T follicular helper cell (primary cell): Measurements from ENCODE around the gene ERICH6.
"Not testable (repeated sequence)": the region's sequence is repeated elsewhere in the genome, so short reads cannot be mapped to it uniquely, and the experiment has no call there.

Source experiments
- DNase-seq: peaks from one replicate; pipeline ENCODE4 v3.0.0-alpha.2; 2020; ENCODE audit warnings: low read depth

The ERICH6 gene

DNA sequence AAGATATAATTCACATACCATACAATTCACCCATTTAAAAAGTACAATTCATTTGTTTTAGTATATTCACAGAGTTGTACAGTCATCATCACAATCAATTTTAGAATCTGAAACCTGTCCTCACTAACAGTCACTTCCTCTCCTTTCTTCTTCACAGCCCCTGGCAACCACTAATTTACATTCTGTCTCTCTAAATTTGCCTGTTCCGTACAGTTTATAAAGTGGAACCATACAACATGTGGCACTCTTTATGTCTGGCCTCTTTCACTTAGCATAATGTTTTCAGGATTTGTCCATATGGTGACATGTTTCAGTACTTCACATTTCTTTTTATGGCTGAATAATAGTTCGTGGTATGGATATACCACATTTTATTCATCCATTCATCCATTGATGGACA lies 22.7 kb downstream of the ERICH6 start:
- no peak for DNase-seq

DNA sequence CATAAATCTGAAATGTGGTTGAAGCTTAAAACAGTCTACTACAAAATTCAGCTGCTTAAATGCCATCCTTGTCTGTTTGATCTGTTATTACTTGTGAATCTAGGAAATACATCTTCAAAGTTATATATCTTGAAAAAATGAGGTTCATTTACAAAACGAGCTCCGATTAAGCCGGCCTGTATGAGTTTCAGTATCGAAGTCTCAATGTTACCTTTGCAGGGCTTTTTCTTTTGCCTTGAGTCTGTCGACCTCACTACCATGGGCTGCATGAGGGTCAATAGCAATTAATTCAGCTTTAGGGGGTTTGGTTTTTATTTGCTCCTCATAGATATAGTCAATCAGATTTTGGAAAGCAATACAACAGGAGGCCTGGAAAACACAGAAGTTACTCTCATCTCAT lies 23.2 kb downstream of the ERICH6 start:
- DNase-seq, result no peak

DNA sequence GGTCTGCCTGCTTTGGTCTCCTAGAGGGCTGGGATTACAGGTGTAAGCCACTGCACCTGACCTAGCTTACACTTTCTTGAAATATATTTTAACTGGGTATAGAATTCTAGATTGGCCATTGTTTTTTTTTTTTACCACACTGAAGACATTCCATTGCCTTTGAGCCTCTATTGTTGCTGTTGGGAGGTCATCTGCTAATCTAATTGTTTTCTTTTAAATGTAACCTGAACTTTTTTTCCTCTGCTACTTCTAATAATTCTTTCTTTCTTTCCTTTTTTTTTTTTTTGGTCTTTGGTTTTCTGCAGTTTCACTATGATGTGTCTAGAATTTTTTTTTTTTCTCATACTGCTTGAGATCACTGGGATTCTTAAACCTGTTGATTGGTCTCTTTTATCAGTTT lies 28.1 kb downstream of the ERICH6 start:
- no peak for DNase-seq

DNA sequence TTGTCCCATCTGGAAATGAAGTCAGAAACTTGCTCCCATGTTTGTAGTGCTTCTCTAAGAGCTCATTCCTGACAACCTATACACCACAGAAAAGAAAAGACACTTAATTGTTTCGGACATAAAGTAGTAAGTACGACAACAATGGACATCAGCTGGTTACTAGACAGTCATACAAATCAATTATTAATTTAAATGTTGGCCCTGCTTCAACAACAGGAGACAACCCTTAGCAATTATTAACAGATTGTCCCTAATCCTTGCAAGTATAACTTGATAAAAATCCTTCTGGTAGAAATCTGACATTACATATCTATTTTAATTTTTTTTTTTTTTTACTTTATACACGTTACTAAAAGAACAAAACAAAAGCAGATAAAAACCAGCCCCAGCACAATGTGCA lies 29.8 kb downstream of the ERICH6 start:
- DNase-seq, result no peak

DNA sequence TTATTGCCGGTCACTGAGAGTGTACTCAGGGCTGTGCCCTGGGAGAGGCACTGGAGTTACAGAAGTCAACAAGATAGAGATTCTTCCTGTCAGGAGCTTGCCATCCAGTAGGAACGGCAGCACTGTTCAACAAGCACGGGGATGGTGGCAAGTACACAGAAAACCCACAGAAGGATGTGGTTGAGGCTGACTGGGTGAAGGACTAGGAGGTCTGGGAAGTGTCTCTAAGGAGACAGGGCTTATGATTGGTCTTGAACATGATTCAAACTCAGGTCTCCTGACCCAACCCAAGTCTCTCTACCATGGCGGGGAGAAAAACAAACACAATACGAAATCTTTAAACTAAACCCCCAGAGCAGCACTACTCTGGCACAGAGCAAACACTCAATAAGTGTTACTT lies 37.6 kb downstream of the ERICH6 start:
- no peak for DNase-seq

DNA sequence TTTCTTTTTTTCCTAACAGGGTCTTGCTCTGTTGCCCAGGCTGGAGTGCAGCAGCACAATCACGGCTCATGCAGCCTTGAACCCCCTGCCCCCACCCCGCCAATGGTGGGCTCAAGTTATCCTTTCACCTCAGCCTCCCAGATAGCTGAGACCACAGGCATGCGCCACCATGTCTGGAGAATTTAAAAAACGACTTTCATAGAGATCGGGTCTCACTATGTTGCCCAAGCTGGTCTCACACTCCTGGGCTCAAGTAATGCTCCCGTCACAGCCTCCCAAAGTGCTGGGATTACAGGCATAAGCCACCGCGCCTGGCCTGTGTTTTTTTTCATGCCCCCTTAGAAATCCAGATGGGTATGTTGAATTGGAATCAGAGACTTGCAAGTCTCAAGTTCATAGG lies 40.3 kb downstream of the ERICH6 start:
- DNase-seq, result no peak

DNA sequence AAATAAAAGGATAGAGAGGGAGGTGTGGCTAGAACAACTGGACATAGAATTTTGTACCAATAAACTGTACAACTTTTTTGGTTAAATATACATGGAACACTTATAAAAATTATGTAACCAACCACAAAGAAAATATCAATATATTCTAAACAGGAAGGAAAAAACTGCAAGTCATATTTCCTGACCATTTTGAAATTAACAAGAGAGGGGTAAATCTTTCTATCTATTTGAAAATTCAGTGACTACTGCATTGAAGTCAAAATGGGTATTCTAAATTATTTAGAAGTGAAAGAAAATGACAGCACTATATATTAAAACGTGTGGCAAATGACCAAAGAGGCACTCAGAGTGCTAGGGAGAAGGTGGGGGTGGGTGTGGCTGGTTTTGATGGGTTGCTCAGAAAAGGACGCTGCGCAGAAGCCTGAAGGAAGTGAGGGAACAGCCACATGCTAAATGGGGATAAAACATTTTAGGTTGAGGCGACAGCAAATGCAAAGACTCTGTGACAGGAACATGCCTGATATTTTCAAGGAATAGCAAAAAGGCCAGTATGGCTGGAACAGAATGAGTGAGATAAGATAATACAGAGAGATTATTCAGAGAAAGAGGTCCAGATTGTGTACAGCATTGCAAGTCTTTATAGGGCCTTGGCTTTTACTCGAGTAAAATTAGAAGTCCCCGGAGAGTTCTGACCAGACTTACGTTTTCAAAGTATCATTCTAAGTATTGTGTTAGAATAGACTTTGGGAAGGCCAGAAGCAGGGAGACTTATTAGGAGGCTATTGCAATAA lies 41.1 kb downstream of the ERICH6 start:
- DNase-seq, result no peak

DNA sequence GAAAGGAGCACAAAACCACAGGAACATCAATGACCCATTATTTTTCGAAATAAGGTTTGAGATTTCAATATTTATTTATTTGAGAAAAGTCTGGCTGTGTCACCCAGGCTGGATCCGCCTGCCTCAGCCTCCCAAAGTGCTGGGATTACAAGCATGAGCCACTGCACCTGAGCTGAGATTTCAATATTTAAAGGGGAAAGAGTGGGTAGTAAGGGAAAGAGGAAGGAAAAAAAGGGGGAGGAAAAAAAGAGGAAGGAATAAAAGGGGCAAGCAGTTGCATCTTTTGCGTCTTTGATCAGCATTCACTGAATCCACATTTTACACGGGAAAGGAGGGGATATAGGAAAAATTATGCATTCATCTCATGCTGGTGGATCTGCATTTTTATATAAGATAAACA lies 47.4 kb downstream of the ERICH6 start:
- no peak for DNase-seq

DNA sequence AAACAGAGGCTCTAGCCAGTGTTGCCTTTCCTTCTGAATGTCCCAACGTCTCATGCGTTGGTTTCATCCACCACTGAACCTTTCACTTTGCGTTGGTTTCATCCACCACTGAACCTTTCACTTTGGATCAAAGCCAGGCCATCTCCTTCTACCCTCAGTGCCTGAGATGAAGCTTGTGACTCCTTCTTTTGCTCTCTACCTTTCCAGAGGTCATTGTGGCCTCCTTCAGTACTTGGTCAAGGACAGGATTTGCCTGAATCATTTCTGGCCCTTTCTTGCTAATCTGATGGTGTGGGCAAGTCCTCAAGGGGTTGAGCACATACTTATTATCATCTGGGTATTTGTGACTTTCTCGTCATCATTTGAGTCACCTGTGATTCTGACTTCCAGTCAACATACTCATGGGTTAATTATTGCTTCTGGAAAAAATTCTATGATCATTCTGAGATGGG lies 50.6 kb downstream of the ERICH6 start:
- no peak for DNase-seq

DNA sequence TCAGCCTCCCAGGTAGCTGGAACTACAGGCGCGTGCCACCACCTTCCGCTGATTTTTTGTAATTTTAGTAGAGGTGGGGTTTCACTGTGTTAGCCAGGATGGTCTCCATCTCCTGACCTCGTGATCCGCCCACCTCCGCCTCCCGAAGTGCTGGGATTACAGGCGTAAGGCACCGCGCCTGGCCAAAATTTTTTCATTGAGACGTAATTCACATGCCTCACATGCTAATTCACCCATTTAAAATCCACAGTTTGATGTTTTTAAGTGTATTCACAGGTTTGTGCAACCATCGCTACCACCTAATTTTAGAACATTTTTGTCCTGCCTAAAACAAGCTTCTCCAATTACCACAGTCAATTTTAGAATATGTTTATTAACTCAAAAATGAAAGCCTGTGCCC lies 63.5 kb downstream of the ERICH6 start:
- no peak for DNase-seq

DNA sequence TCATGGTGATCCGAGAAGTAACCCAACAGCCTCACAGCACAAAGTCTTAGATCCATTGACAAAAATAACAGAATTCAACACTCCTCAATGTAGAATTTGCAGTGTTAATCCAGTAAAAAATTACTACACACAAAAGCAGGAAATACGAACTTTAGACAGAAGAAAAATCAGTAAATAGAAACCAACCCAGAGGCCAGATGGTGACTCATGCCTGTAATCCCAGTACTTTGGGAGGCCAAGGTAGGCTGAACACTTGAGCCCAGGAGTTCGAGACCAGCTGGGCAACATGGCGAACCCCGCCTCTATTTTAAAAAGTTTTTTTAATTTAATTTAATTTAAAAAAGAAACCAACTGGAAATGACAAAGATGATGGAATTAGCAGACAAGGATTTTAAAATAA lies 64.5 kb downstream of the ERICH6 start:
- no peak for DNase-seq

DNA sequence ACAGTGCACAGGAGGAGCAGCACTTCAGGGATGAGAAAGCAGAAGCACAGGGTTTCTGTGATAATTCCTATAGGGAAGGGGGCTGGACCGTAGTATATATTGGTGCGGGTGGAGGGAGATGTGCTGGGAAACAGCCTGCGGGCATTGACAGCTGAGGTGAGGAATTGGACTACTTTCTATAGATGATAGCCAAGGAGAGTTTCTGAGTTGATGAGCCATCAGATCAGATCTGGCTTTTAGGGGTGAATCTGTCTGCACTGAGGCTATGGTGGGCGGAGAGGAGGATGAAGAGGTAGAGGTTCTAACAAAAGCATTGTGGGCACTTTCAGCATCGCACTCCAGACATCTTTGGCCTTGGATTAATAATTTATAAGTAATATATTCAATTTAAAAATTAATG lies 67.5 kb downstream of the ERICH6 start:
- no peak for DNase-seq

DNA sequence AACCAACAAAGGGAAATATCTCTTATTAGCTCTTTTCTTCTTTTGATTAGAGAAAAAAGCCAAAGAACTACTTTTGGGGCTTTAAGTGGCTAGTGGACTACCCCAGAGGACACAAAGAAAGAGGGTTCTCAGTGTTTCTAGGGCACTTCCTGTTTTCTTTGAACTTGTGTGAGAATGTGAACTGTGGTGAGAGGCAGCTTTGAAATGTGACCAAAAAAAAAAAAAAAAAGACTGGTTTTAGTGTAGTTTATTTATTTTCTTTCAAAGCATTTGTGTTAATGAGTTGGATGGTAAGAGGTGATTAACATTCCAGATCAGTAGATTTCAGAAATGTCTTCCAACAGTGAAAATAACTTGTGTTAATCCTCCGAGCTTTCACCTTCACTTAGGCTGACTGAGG lies 68.2 kb downstream of the ERICH6 start:
- DNase-seq, result no peak

DNA sequence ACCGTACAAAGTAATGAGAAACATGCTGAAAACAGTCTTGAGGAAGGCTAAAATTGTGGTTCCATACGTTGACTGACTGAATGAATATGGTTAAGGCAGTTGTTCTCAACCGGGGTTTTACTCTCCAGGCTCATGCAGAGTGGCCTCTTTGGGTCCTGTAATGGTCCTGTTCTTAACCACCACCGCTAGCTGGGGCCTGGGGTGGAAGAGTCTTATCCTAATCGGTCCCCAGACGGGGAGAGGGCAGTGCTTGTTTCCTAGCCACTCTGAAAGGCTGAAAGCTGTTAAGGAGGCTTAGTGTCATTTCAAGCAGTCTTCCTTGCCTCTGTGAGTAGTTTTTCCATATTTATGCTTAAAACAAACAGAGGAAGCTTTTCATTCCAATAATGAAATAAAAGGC lies 68.6 kb downstream of the ERICH6 start:
- DNase-seq, result no peak

DNA sequence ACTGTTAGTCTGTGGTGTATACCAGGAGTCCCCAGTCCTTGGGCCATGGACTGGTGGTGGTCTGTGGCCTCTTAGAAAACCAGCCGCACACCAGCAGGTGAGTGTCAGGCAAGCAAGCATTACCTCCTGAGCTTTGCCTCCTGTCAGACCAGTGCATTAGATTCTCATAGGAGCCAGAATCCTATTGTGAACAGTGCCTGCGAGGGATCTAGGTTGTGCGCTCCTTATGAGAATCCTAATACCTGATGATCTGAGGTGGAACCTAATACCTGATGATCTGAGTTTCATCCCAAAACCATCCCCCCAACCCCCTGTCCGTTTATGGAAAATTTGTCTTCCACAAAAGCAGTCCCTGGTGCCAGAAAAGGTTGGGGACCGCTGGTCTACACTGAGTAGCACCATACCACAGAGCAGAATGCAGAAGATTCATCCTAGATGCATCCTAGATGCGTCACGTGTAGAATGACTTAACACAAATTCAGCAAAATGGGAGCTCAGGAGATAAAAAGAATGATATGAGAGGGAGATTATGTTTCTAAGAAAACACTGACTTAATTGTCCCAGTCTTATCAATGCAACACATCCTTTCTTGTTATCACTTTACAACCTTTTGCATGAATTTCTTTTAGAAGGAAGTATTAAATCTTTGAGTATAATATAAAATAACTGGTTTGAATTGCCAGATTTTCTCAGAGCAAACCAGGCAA lies 72.1 kb downstream of the ERICH6 start:
- no peak for DNase-seq

DNA sequence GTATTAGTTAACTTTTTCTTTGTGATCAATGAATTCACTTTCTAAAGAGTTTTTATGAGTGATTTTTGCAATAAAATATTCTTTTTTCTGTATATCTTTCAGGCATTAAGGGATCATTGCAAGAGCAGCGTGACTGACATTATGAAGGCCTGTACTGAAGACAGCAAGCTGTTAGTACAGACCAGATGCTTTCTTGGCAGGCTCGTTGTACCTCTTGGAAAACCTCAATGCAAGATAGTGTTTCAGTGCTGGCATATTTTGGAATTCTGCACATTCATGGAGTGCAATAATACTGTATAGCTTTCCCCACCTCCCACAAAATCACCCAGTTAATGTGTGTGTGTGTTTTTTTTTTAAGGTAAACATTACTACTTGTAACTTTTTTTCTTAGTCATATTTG lies 76.2 kb downstream of the ERICH6 start:
- no peak for DNase-seq

DNA sequence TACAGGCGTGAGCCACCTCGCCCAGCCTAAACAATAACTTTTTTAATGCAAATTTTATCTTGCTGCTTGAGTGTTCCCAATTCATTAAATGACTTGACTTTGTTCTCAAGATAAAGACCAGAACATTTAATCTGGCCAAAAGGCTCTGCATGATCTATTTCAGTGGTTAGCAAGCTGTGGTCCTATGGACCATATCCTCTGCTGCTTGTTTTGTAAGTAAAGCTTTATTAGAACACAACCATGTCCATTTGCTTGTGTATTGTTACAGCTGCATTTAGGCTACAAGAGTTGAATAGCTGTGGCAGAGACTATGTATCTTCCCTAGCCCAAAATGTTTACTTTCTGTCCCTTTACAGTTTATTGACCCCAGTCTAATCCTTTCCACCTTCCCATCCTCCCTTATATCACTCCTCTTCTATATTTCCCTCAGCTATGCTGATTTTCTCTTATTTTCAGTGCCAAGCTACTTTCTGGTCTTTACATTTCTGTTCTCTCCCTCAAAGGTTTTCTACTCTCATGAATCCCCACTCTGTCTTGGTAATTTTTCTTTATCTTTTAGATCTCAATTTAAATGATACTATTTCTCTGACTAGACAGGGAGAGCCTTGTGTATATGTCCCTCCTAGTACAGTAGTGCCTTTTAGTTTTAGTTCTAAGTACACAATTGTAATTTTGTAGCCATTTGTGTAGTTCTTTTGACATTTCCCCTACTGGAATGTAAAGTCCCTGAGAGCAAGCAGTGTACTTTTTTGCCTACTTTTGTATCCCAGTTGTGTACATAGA lies 77.4 kb downstream of the ERICH6 start:
- no peak for DNase-seq

DNA sequence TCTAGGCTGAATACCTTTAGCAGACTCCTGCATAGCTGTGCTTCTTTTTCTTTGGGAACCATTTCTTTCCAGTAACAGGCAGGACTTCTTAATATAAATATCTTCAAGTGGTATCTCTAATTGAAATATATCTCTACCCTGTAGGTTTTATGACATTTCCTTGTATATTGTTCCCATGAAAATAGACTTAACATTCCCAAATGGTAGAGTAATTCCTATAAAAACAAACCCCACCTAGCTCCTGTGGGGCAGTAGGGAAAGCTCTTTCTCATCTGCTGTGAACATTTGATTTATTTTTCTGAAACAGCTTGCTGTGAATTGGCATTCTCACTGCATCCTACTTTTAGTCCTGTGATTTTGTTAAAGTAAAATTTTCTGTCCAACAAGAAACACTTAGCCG lies 79.8 kb downstream of the ERICH6 start:
- no peak for DNase-seq

DNA sequence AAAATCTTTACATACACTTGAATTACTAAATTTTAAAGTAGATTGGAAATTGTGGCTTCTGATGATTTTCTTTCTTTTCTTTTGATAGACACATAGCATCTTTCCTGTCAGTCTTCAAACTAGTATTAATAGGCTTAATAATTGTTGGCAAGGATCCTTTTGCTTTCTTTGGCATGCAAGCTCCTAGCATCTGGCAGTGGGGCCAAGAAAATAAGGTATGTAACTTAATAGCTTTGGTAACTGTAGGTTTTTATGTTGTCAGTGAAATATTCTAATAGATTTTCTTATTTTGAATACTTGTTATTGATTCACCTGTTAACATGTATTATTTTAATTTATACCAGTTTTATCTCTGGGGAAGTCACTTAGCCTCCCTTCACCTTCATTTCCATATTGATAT lies 80.8 kb downstream of the ERICH6 start:
- not testable (repeated sequence) for DNase-seq

DNA sequence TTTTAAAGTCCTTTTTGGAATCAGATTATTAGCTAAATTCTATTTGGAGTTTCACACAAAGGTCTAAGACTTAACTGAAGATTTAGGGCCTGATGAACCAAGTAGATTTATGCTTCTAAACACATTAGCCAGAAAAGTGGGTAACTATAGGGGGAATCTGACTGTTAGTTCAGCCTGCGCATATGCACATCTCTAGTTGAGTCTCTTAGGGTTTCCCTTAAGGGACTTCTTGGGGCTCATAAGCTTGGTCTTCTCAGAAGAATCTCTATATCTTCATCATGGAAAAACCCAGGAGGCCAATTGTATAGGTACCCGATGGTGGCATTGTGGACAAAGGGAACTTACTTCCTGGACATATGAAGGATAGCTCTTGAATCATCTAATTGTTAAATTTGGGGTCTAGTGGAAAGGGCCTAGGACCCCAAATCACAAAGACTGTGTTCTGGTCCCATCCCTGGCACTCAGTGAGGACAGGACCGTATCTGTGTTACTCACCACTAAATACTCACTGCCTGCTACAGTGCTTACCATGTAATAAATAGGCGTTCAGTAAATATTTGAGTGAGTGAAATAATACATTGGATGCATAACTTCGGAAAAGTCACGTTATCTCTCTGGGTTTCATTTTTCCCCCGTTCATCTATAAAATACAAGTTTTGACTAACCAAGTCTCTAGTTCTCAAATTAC lies 83.6 kb downstream of the ERICH6 start:
- no peak for DNase-seq

DNA sequence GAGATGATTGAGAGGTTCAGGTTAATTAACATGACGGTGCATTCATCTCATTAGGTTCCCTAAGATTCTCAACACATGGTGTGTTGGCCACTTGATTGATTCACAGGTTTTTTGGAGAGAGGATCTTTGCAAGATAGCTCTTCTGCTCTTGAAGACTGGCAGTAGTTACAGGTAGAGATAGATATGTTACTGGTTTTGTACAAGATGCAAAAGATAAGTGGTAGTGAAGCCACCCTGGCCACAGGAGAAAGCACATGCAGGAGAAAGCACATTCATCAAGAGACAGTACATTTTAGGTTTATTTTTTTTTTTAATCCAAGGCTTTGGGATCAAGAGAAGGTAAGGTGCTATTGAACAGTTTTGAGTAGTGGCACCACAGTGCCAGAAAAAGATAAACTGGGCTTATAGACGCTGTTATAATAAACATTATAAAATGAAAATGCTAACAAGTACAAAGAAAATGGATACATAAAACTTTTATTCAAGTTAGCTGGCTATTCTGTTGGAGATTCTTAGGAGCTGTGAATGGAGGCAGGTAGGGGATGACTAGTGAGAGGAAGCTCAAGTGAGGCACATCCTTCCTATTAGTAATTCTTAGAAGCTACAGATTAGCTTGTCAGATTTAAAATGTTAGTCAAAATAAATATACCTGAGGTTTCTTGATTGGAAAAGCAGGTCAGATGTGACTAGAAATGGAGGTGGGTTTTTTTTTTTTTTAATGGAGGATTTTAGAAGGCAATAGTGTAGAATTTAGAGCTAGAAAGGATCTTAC lies 89.8 kb downstream of the ERICH6 start:
- no peak for DNase-seq

DNA sequence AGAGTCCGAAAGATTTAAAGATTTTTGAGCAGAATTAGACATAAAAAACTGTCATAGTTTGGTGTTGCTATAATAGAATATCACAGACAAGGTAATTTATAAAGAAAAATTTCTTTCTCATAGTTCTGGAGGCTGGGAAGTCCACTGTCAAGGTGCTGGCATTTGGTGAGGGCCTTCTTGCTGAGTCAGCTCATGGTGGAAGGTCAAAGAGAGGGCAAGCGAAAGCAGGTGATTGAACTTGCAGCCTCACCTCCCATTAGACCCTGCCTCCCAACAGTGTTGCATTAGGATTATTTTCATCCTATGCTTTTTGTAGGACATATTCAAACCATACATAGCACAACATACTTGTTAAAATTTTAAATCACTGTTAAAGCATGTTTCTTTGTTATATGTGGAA lies 90.7 kb downstream of the ERICH6 start:
- no peak for DNase-seq
